Keratinocyte (primary cell): ENCODE data around the gene NEUROG3. TPM values are rescaled to one million over a fixed set of nuclear protein-coding genes. Genes with fewer than 3 reads are reported as not detected.

Source experiments
- DNase-seq: peaks from one replicate; pipeline ENCODE4 v3.0.0-alpha.2; 2011; ENCODE audit warnings: low read depth, missing footprints, low spot score
- FAIRE-seq: peaks from 2 replicates; lab custom pipeline; 2011; peaks lifted over from hg19 to GRCh38; lab: Jason Lieb, UNC
- H2AFZ ChIP-seq: 2 replicates; pipeline ENCODE4 v1.6.0; 2012; ENCODE audit warnings: low read length, control low read depth, inconsistent platforms; ENCODE audit not compliant: control insufficient read depth
- H3K27ac ChIP-seq: 2 replicates; pipeline ENCODE4 v1.5.1; 2011; ENCODE audit warnings: low read length; ENCODE audit not compliant: control insufficient read depth, insufficient read depth
- H3K27me3 ChIP-seq: 3 replicates; pipeline ENCODE4 v1.6.0; 2011; ENCODE audit warnings: low read length; ENCODE audit not compliant: control insufficient read depth, insufficient read depth; ENCODE audit errors: extremely low read depth
- H3K36me3 ChIP-seq, 2 experiments: 2 replicates in 1 of 2; 3 replicates in 1 of 2; pipeline ENCODE4 v1.5.1; 2011; ENCODE audit warnings: low read length in 2 of 2, mild to moderate bottlenecking in 1 of 2; ENCODE audit not compliant: control insufficient read depth in 2 of 2, insufficient read depth in 2 of 2; ENCODE audit errors: extremely low read depth in 1 of 2
- H3K4me1 ChIP-seq: 3 replicates; pipeline ENCODE4 v1.5.1; 2011; ENCODE audit warnings: low read length; ENCODE audit not compliant: control insufficient read depth, insufficient read depth; ENCODE audit errors: extremely low read depth
- H3K4me2 ChIP-seq: 3 replicates; pipeline ENCODE4 v1.6.0; 2011; ENCODE audit warnings: low read depth, low read length; ENCODE audit not compliant: control insufficient read depth, insufficient read depth; ENCODE audit errors: extremely low read depth
- H3K4me3 ChIP-seq, 3 experiments: fragments of 200-600 bp in 1 of 3; sonication (generic) in 1 of 3; 2 replicates in 2 of 3; 3 replicates in 1 of 3; pipeline ENCODE4 v1.5.1; 2011 to 2016; ENCODE audit warnings: low read length in 3 of 3, mild to moderate bottlenecking in 3 of 3, control low read depth in 2 of 3, inconsistent platforms in 1 of 3, low read depth in 1 of 3, mixed read lengths in 1 of 3, mixed run types in 1 of 3, moderate library complexity in 1 of 3; ENCODE audit not compliant: control insufficient read depth in 2 of 3, insufficient read depth in 2 of 3; ENCODE audit errors: extremely low read depth in 1 of 3
- H3K79me2 ChIP-seq: 2 replicates; pipeline ENCODE4 v1.6.0; 2012; ENCODE audit warnings: low read length; ENCODE audit not compliant: control insufficient read depth, insufficient read depth
- H3K9ac ChIP-seq: 3 replicates; pipeline ENCODE4 v1.6.0; 2011; ENCODE audit warnings: low read length; ENCODE audit not compliant: control insufficient read depth, insufficient read depth; ENCODE audit errors: extremely low read depth
- H3K9me1 ChIP-seq: 3 replicates; pipeline ENCODE4 v1.6.0; 2011; ENCODE audit warnings: low read length; ENCODE audit not compliant: control insufficient read depth, insufficient read depth; ENCODE audit errors: extremely low read depth
- H3K9me3 ChIP-seq: 2 replicates; pipeline ENCODE4 v1.5.1; 2012; ENCODE audit warnings: low read depth, low read length; ENCODE audit not compliant: control insufficient read depth
- H4K20me1 ChIP-seq: 3 replicates; pipeline ENCODE4 v1.6.0; 2011; ENCODE audit warnings: low read length; ENCODE audit not compliant: control insufficient read depth, insufficient read depth; ENCODE audit errors: extremely low read depth
- EZH2 ChIP-seq: IDR thresholded peaks from one replicate; pipeline ENCODE4 v1.6.1; 2012; ENCODE audit warnings: inconsistent platforms, mild to moderate bottlenecking, low read length, moderate library complexity
- dilution Hi-C: fragments of 300-500 bp; cut with MboI; formaldehyde crosslinking; loops from one replicate; pipeline ENCODE4 v1.7.0; 2020; ENCODE audit warnings: low sequenced_read_pairs; ENCODE audit not compliant: extremely low pct_ligation_motif_present
- polyA plus RNA-seq, 5 experiments: library from polyadenylated mRNA; depleted of rRNA in 3 of 5; stranded (reverse) in 3 of 5; stranded (forward) in 1 of 5; unstranded in 1 of 5; fragments of >200 nt; gene quantifications; 1 replicate in 1 of 5; 2 replicates in 3 of 5; 3 replicates in 1 of 5; pipeline versions ENCODE4 v1.2.1 to v1.2.3, GENCODE V29; 2011 to 2012; ENCODE audit warnings: missing spikeins in 2 of 5, low read depth in 1 of 5, low replicate concordance in 1 of 5
- TF ChIP-seq, protein P1 (sequence below), 3 experiments: IDR thresholded peaks in 1 of 3; conservative IDR thresholded peaks in 1 of 3; optimal IDR thresholded peaks in 1 of 3; 2 replicates in 2 of 3; 3 replicates in 1 of 3; pipeline versions ENCODE3 to v1.5.1; 2011; ENCODE audit warnings: low read length in 3 of 3, mild to moderate bottlenecking in 3 of 3, moderate library complexity in 2 of 3, control low read depth in 1 of 3, inconsistent platforms in 1 of 3; ENCODE audit not compliant: insufficient read depth in 2 of 3; ENCODE audit errors: extremely low read depth in 1 of 3

The NEUROG3 gene
- polyA plus RNA-seq, 1 donor (not counting 4 experiments of a cell fraction or from before 2014, with no cell fraction given) = not detected

DNA sequence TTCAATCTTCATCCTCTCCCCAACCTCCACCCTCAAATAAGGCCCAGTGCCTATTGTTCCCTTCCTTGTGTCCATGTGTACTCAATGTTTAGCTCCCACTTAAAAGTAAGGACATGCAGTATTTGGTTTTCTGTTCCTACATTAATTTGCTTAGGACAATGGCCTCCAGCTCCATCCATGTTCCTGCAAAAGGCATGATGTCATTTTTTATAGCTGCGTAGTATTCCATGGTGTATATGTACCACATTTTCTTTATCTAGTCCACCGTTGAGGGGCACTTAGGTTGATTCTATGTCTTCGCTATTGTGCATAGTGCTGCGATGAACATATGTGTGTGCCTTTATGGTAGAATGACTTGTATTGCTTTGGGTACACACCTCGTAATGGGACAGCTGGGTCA, 7.2 kb upstream of the NEUROG3 start:
- no peak overlapping the region for H3K4me2 ChIP-seq
- H3K9me1 ChIP-seq = no peaks in the 10 kb centered on the region
- peaks cover 55% of the 10 kb centered on the region for H3K27me3 ChIP-seq
- dilution Hi-C loops = no loop called here
- DNase-seq = no peak
- no peaks in the 10 kb centered on the region for H3K36me3 ChIP-seq
- H4K20me1 ChIP-seq = no peaks in the 10 kb centered on the region
- H3K27ac ChIP-seq = no peak overlapping the region
- no peak for FAIRE-seq
- TF ChIP-seq, protein P1, sequence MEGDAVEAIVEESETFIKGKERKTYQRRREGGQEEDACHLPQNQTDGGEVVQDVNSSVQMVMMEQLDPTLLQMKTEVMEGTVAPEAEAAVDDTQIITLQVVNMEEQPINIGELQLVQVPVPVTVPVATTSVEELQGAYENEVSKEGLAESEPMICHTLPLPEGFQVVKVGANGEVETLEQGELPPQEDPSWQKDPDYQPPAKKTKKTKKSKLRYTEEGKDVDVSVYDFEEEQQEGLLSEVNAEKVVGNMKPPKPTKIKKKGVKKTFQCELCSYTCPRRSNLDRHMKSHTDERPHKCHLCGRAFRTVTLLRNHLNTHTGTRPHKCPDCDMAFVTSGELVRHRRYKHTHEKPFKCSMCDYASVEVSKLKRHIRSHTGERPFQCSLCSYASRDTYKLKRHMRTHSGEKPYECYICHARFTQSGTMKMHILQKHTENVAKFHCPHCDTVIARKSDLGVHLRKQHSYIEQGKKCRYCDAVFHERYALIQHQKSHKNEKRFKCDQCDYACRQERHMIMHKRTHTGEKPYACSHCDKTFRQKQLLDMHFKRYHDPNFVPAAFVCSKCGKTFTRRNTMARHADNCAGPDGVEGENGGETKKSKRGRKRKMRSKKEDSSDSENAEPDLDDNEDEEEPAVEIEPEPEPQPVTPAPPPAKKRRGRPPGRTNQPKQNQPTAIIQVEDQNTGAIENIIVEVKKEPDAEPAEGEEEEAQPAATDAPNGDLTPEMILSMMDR (optimal IDR thresholded peaks at IDR 0.05 in 1 of 3, IDR thresholded peaks at IDR 0.05 in 1 of 3, conservative IDR thresholded peaks at IDR 0.05 in 1 of 3; ENCODE audit: extremely low read depth in 1 of 3, insufficient read depth in 2 of 3, low read length in 3 of 3) = no peak
- no peak for TF ChIP-seq EZH2
- H3K79me2 ChIP-seq = no peaks in the 10 kb centered on the region
- no peak overlapping the region for H2AFZ ChIP-seq
- no peaks in the 10 kb centered on the region for H3K4me1 ChIP-seq
- H3K9me3 ChIP-seq = no peaks in the 10 kb centered on the region
- no peak overlapping the region for H3K4me3 ChIP-seq
- no peak overlapping the region for H3K9ac ChIP-seq

DNA sequence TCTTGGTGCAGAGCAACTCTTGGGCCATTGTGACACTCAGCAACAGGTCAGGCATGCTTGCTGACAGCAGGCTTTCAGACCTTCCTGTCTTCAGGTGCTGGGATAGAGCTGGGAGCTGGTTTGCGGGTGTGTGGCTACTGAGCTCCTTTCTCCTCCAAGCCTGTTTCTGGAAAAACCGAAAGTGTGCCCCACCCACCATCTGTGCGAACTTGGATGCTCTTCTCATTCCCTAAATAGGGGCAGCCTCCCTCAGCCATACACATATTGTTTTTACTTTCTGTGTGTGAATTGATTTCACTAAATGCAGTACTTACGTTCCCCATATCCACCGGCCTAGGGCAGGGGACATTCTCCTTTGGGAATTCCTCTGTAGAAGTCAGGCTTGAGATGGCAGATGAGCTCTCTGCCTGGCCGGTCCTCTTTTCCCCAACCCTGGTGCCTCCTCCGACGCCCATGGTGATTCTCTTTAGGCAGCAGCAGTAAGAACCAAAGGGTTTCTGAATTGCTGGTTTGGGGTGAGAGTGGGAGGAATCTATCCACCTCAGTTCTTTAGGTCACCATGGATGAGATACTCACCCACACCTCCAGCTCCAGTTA, 6.3 kb upstream of the NEUROG3 start:
- dilution Hi-C loops = no loop called here
- H3K4me2 ChIP-seq = no peak overlapping the region
- no peak overlapping the region for H3K4me3 ChIP-seq
- H3K36me3 ChIP-seq = no peaks in the 10 kb centered on the region
- no peak for DNase-seq
- H4K20me1 ChIP-seq = no peaks in the 10 kb centered on the region
- FAIRE-seq = no peak
- peaks cover 64% of the 10 kb centered on the region for H3K27me3 ChIP-seq
- H3K27ac ChIP-seq = no peak overlapping the region
- no peaks in the 10 kb centered on the region for H3K9me3 ChIP-seq
- H3K9ac ChIP-seq = no peak overlapping the region
- H3K4me1 ChIP-seq = no peaks in the 10 kb centered on the region
- no peaks in the 10 kb centered on the region for H3K9me1 ChIP-seq
- no peak overlapping the region for H2AFZ ChIP-seq
- peak; percentile 31 for TF ChIP-seq EZH2
- TF ChIP-seq, protein P1 (optimal IDR thresholded peaks at IDR 0.05 in 1 of 3, IDR thresholded peaks at IDR 0.05 in 1 of 3, conservative IDR thresholded peaks at IDR 0.05 in 1 of 3; ENCODE audit: extremely low read depth in 1 of 3, insufficient read depth in 2 of 3, low read length in 3 of 3) = no peak
- H3K79me2 ChIP-seq = no peaks in the 10 kb centered on the region
